Endometrial microvascular endothelial cells (primary cell): Measurements from ENCODE around the gene TOP3B. TPM values are rescaled to one million over a fixed set of nuclear protein-coding genes. Genes with fewer than 3 reads are reported as not detected.
"Not testable (repeated sequence)": the region's sequence is repeated elsewhere in the genome, so short reads cannot be mapped to it uniquely, and the experiment has no call there.

Experiments used
- in situ Hi-C: cut with HindIII; loops from 2 replicates; pipeline ENCODE4 v1.10.0; 2017; ENCODE audit warnings: low sequenced_read_pairs, low pct_unique_long_range_greater_than_20kb; ENCODE audit errors: inconsistent ontology term
- total RNA-seq: library from RNA; depleted of rRNA; stranded (reverse); fragments of >200 nt; gene quantifications from one replicate; pipeline ENCODE4 v1.2.3, GENCODE V29; 2015; ENCODE audit errors: inconsistent ontology term

Gene TOP3B
- total RNA-seq, 1 donor from 2014 or later: 45.5 TPM

GRCh38 chr22:21919526-21920307 lies 62.9 kb downstream of the TOP3B start:
- in situ Hi-C loops: no loop called here

GRCh38 chr22:21918466-21919185 lies 64.0 kb downstream of the TOP3B start:
- in situ Hi-C loops: no loop called here

- in situ Hi-C loops: no loop called here
These were observed 64.7 kb downstream of the TOP3B start for GRCh38 chr22:21917959-21918261.

DNA sequence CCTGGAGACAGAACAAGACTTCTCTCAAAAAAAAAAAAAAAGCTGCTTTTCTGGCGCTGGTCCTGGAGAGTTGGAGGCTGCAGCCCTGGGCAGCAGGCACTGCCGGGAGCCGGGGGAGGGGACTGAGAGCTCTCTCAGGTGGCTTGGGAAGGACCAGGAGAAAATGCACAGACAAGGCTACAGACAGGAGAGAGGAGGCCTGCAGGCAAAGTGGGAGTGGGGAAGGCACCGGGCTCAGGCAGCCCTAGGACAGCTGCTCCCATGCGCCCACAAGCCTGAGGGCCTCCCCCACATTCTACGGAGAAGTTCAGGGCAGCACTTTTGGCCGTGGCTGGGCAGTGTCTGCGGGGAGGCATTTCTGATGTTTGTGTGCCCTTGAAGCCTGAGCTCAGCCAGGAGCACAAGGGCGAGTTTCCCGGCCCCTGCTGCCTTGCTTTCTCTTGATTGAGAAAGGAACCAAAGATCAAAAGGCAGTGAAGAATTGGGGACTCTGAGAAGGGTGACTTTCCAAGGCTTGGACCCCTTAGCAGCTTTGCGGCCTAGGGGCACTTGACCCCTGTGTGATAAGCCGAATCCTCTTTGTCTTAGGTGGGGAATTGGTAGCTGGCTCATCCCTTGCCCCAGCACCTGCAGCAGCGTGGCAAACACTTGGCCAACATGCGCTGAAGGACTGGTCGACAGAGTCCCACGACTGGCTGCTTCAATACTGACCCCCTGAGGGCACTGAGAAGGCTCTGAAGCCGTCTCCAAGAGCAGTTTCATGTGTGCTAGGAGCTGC lies 65.2 kb downstream of the TOP3B start:
- in situ Hi-C loops: no loop called here

DNA sequence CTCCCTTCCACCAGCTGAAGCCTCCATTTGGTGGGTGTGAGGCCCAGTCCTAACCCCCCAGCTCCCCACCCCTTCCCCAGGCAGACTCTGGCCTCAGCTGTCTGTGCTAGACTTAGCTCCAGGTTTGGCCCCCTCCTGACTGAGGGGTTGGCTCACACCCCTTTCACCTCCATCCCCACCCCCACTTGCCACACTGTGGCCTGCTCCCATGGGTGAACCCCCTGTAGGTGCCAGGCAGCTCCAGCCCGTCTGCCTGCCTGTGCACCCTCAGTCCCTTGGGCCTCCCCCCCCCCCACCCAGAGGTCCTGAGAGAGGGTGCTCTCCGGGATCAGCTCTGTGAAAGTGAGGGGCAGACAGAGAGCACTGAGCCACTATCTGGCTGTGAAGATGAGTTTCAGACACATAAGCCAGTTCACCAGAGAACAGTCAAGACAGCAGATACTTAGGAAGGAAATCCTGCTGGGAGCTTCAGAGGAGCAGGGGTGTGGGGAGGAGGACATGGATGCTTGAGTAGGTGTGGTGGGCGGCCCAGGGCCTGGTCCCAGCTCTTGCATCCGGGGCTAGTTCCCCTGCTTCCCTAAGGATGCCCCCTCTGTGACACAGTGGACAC lies 66.2 kb downstream of the TOP3B start:
- in situ Hi-C loops: no loop called here

GRCh38 chr22:21915624-21916308 lies 66.8 kb downstream of the TOP3B start:
- in situ Hi-C loops: no loop called here

DNA sequence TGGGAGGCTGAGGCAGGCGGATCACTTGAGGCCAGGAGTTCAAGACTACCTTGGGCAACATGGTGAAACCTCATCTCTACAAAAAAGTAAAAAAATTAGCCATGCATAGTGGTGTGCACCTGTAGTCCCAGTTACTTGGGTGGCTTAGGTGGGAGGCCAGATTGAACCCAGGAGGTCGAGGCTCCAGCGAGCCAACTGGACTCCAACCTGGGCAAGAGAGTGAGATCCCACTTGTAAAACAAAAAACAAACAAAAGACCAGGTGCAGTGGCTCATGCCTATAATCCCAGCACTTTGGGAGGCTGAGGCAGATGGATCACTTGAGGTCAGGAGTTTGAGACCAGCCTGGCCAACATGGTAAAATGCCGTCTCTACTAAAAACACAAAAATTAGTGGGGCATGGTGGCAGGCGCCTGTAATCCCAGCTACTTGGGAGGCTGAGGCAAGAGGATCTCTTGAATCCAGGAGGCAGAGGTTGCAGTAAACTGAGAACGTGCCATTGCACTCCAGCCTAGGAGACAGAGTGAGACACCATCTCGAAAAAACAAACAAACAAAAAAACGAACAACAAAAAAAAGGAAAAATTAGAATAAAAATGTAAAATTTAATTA lies 68.4 kb downstream of the TOP3B start:
- in situ Hi-C loops: not testable (repeated sequence)

DNA sequence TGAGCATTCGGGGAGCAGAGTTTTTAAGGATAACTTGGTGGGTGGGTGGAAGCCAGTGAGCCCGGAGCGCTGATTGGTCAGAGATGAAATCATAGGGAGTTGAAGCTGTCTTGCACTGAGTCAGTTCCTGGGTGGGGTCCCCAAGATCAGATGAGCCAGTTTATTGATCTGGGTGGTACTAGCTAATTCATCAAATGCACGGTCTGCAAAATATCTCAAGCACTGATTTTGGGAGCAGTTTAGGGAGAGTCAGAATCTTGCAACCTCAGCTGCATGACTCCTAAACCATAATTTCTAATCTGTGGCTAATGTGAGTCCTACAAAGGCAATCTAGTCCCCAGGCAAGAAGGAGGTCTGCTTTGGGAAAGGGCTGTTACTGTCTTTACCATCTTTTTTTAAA lies 72.2 kb downstream of the TOP3B start:
- in situ Hi-C loops: not testable (repeated sequence)

- in situ Hi-C loops: no loop called here
These were observed 72.7 kb downstream of the TOP3B start for GRCh38 chr22:21909871-21910270.

DNA sequence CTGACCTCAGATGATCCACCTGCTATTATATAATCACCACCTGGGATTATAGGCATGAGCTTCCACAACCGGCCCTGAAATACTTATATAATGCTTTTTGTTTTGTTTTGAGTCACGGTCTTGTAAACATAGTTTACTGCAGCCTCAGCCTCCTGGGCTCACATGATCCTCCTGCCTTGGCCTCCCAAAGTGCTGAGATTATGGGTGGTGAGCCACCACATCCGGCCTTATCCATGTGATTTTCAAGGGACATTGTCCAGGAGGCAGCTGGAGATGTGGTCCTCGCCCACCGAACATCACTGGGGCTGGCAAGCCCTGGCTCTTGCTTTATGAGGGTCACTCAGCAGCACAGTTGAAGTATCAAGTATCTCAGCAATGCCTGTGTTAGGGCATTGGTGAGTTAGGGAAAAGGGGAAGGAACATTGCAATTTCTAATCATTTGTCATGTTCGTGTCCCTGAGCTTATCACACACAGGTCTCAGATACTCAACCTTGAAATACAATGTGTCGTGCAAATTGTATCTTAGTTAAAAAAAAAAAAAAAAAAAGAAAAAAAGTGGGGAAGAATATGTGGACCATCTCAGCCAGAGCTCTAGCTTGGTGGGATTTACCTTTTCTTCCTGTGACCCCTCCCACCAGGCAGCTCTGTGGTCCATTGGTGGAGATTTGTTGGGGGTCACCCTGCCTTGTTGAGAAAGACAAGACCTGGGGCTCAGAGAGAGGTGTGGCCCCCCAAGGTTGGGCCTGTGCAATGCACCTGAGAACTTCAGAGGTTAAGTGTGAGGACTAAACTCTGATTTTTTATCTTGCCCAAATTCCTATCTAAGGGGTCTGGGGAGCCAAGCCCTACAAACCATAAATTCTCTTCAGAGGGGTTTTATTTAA lies 74.7 kb downstream of the TOP3B start:
- in situ Hi-C loops: no loop called here

Other genes starting within 250 kb of the TOP3B start
- 0.93 TPM for gene YPEL1, start 247.0 kb downstream of the TOP3B start, total RNA-seq
- gene MAPK1, start 115.1 kb downstream of the TOP3B start, total RNA-seq: 68.0 TPM
- 194 TPM for gene PPM1F, start 29.9 kb downstream of the TOP3B start, total RNA-seq